Chondrocyte (in vitro differentiated cells): ENCODE data around the gene TCL1A. TPM values are rescaled to one million over a fixed set of nuclear protein-coding genes. Genes with fewer than 3 reads are reported as not detected.

Source experiments
- DNase-seq: peaks from one replicate; pipeline ENCODE4 v3.0.0; 2021; ENCODE audit warnings: mixed read lengths, low spot score
- H3K27ac Mint-ChIP-seq: one replicate; pipeline ENCODE4 v1.8.0; 2021; ENCODE audit warnings: mild to moderate bottlenecking, moderate library complexity, mixed read lengths; ENCODE audit not compliant: unreplicated experiment
- H3K27me3 Mint-ChIP-seq: 2 replicates; pipeline ENCODE4 v1.8.0; 2021; ENCODE audit warnings: low read depth, mixed read lengths
- H3K36me3 Mint-ChIP-seq: 2 replicates; pipeline ENCODE4 v1.8.0; 2021; ENCODE audit warnings: low read depth, mixed read lengths
- H3K4me1 Mint-ChIP-seq: 2 replicates; pipeline ENCODE4 v1.8.0; 2021; ENCODE audit warnings: low read depth, mild to moderate bottlenecking, mixed read lengths
- H3K4me3 Mint-ChIP-seq: one replicate; pipeline ENCODE4 v1.8.0; 2021; ENCODE audit warnings: mild to moderate bottlenecking, moderate library complexity, mixed read lengths; ENCODE audit not compliant: unreplicated experiment
- H3K9me3 Mint-ChIP-seq: 2 replicates; pipeline ENCODE4 v1.8.0; 2021; ENCODE audit warnings: low read depth, mixed read lengths
- total RNA-seq: library from RNA; stranded (reverse); gene quantifications from 3 replicates; pipeline ENCODE4 v1.2.1, GENCODE V29; 2021
- TF ChIP-seq, protein P1 (sequence below): fragments of 200-600 bp; sonication (generic); IDR thresholded peaks from 2 replicates; pipeline ENCODE4 v1.5.0; 2021; ENCODE audit warnings: antibody characterized with exemption, mild to moderate bottlenecking, moderate library complexity

The TCL1A gene
- total RNA-seq, 1 donor from 2014 or later: not detected

GRCh38 chr14:95695051-95695450, 18.9 kb downstream of the TCL1A start:
- Mint-ChIP-seq H3K27me3 (peaks cover 3% of the 10 kb centered on the region), H3K9me3 (no peaks in the 10 kb centered on the region)

GRCh38 chr14:95692109-95692508, 21.8 kb downstream of the TCL1A start:
- Mint-ChIP-seq H3K4me1 (no peaks in the 10 kb centered on the region), H3K4me3 (no peak overlapping the region), H3K27ac (no peak overlapping the region), H3K9me3 (no peaks in the 10 kb centered on the region), H3K27me3 (peaks cover 5% of the 10 kb centered on the region), H3K36me3 (no peaks in the 10 kb centered on the region)
- no peak for DNase-seq
- TF ChIP-seq, protein P1, sequence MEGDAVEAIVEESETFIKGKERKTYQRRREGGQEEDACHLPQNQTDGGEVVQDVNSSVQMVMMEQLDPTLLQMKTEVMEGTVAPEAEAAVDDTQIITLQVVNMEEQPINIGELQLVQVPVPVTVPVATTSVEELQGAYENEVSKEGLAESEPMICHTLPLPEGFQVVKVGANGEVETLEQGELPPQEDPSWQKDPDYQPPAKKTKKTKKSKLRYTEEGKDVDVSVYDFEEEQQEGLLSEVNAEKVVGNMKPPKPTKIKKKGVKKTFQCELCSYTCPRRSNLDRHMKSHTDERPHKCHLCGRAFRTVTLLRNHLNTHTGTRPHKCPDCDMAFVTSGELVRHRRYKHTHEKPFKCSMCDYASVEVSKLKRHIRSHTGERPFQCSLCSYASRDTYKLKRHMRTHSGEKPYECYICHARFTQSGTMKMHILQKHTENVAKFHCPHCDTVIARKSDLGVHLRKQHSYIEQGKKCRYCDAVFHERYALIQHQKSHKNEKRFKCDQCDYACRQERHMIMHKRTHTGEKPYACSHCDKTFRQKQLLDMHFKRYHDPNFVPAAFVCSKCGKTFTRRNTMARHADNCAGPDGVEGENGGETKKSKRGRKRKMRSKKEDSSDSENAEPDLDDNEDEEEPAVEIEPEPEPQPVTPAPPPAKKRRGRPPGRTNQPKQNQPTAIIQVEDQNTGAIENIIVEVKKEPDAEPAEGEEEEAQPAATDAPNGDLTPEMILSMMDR: no peak

More at GRCh38 chr14:95695051-95695450, 18.9 kb downstream of the TCL1A start:
- Mint-ChIP-seq H3K36me3 (no peaks in the 10 kb centered on the region), H3K4me1 (peaks cover 7% of the 10 kb centered on the region), H3K4me3 (no peak overlapping the region), H3K27ac (no peak overlapping the region)
- TF ChIP-seq, protein P1: no peak
- no peak for DNase-seq

GRCh38 chr14:95691591-95691990, 22.3 kb downstream of the TCL1A start:
- no peak overlapping the region for H3K4me3 Mint-ChIP-seq
- DNase-seq: no peak
- no peaks in the 10 kb centered on the region for H3K4me1 Mint-ChIP-seq
- peaks cover 5% of the 10 kb centered on the region for H3K27me3 Mint-ChIP-seq
- no peaks in the 10 kb centered on the region for H3K36me3 Mint-ChIP-seq
- H3K9me3 Mint-ChIP-seq: no peaks in the 10 kb centered on the region
- TF ChIP-seq, protein P1: no peak
- H3K27ac Mint-ChIP-seq: no peak overlapping the region

DNA sequence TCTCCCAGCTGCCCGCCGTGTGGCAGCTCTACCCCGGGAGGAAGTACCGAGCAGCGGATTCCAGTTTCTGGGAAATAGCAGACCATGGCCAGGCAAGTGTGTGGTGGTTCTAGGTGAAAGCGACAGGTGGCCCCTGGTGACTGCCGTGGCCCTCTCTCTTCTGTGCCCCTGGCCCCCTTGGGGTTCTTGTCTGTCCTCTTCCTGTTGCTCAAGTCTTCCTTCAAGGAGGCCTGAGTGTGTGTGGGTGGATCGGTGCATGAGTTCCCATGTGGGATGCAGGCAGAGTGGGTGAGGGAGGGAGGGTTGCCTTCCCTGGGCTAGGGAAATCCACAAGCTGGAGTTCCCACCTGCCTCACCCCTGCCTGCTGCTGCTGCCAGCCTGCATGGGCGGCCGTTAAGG, 23.1 kb downstream of the TCL1A start:
- Mint-ChIP-seq H3K27me3 (peaks cover 5% of the 10 kb centered on the region), H3K9me3 (no peaks in the 10 kb centered on the region), H3K4me1 (no peaks in the 10 kb centered on the region), H3K4me3 (no peak overlapping the region), H3K27ac (no peak overlapping the region), H3K36me3 (no peaks in the 10 kb centered on the region)
- no peak for DNase-seq
- TF ChIP-seq, protein P1: no peak

DNA sequence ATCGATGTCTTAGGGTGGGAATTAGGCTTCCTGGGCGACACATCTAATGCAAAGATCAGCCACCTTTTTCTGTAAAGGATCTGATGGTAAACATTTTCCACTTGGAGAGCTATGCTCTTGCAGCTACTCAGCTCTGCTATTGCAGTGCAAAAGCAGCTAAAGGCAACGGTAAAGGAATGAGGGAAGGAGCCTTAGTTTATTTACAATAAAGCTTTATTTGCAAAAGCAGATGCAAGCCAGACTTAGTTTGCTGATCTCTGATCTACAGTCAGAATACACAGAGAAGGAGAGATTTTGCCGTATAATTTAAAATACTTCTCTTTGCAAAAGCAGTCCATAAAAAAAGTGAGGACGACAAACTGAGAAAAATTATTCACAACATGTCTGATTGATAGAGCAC, 24.5 kb downstream of the TCL1A start:
- no peaks in the 10 kb centered on the region for H3K9me3 Mint-ChIP-seq
- peaks cover 5% of the 10 kb centered on the region for H3K27me3 Mint-ChIP-seq
- TF ChIP-seq, protein P1: no peak
- H3K36me3 Mint-ChIP-seq: no peaks in the 10 kb centered on the region
- no peak overlapping the region for H3K4me3 Mint-ChIP-seq
- no peaks in the 10 kb centered on the region for H3K4me1 Mint-ChIP-seq
- H3K27ac Mint-ChIP-seq: no peak overlapping the region
- DNase-seq: no peak
